NCI-H1694 treated with DMSO at 0.1 percent for 48 hours (cell line): ENCODE results near the gene CFAP77.
"Not testable (repeated sequence)": the region's sequence is repeated elsewhere in the genome, so short reads cannot be mapped to it uniquely, and the experiment has no call there.

Experiments used
- DNase-seq: peaks from one replicate; lab custom pipeline; 2025; lab: John Stamatoyannopoulos, UW

CFAP77 gene

DNA sequence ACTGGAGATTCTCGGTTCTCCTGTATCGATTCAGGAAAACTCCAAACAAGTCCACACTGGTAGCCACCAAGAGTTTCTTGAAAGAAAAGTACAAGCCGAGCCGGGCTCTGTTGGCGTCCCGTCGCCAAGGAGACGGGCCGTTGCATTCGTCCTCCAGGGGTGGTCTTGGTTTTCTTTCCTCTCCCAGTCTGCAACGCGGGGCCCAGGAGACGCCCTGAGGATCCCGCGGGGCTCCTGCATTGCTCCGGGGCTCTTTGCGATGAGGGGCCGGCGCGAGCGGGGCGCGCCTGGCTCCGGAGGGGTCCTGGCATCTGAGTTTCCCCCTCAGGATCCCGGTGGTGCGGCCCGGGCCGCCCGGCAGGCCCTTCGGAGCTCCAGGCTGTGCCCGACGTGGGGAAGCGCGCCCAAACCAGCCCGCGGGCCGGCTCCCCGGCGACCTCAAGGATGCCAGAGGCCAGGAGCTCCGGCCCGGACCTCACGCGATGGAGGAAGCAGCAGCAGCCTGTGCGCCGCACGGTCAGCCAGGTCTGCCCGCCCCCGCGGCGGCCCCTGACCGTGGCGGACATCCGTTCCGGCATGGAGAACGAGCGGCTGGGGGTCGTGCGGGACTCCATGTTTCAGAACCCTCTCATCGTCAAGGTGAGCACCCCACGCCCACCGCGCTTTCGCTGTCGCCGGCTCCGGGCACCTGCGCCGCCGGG, at the start of gene CFAP77:
Gene CFAP77, plus strand, starts transcription at position 384 of the 701 bp plus-strand sequence. Its CDS starts 61 bp downstream, at position 445.
- DNase-seq: no peak

DNA sequence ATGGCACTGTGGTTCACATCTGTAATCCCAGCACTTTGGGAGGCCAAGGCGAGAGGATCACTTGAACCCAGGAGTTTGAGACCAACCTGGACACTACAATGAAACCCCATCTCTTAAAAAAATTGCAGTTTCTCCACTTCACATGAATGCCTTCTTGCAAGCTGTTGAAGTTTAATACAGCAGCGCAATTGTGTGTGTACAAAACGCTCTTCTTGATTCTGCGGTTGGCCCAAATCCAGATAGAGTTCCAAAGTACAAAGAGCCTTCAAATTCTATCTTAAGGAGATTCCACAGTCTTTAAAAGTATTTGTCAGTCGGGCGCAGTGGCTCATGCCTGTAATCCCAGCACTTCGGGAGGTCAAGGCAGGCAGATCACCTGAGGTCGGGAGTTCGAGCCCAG, 45.9 kb upstream of the CFAP77 start:
- no peak for DNase-seq

DNA sequence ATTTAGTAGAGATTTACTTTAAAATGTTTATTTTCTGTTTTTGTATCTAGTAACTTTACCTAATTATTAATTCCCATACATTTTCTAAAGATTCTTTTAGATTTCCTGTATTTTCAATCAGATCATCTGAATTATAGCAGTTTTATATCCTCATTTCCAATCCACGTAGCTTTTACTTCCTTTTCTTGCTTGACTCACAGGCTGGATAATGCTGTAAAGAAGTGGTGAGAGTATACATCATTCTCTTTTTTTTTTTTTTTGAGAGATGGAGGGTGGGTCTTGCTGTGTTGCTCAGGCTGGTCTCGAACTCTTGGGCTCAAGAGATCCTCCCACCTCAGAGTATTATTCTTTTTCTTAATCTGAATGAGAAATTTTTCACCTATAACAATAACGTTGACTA, 44.0 kb upstream of the CFAP77 start:
- DNase-seq: no peak

DNA sequence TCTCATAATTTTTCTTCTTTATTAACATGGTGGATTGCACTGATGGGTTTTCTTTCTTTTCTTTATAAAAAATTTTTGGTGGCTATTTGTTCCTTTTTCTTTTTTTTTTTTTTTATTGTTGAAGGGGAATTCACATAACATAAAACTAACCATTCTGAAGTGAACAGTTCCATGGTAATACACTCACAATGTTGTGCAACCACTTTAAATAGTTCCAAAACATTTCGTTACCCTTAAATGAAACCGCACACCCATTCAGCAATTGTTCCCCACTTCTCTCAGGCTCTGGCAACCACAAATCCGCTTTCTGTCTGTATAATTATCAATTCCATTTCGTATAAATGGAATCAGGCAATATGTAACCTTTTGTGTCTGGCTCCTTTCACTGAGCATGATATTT, 43.5 kb upstream of the CFAP77 start:
- no peak for DNase-seq

DNA sequence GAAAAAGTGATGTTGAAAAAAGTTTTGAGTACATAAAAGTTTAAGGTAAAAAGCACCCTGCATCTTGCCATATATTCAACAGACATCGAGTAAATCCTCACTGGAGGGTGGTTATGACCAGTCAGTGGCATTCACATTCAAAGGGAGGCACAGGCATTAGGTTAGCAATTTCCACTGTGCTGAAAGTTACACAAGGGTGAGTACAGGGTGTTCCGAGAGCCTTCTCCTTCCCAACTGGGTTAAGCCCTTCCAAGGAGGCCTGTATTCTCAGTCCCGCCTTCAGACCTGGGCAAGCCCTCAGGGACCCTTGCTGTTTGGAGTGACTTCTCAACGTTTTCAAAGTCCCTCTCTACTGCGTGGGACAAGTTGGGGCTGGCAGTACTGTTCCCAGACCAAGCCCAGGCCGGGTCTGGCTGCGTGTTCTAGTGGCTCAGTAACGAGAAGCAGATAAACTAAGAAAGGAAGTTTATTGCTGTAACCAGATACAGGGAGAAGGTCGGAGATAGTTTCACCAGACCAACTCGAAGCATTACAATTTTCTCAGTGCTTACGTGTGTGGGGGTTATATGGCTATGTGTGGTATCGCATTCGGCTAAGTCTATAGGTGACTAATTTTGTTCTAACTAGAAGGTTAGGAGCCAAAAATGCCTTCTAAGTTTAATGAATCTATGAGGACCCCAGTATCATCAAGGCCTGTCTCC, 42.2 kb upstream of the CFAP77 start:
- no peak for DNase-seq

DNA sequence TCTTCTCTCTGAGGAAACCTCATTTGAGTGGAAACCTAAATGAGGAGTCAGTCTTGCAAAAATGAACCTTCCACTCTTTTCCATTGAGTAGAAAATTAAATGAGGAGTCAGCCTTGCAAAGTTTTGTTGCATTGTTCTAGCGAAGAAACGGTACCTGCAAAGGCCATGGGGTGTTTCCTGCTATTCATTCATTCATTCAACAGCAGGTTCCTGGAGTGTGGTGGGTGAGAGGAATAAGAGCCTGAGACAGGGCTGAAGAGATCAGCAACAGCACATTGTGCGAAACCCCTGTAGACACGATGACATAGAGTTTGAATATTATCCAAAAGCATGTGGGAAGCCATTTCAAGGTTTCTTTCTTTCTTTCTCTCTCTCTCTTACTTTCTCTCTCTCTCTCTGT, 40.6 kb upstream of the CFAP77 start:
- no peak for DNase-seq

DNA sequence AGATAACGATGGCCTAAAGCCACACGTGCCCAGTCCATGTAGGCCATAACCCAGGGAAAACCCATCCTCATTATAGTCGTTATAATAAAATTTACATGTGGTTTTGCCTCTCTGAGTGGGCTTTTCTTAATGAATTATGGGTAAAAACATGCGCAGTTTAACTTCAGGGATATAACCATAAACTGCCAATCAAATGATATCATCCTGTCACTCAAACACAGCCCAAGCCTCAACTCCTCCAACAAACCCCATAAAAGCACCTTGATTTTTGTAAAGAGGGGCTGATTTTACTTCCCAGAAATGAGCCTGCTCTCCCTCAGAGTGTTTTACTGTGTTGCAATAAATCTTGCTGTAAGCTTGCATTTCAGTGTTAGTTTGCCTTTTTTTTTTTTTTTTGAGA, 39.4 kb upstream of the CFAP77 start:
- no peak for DNase-seq

DNA sequence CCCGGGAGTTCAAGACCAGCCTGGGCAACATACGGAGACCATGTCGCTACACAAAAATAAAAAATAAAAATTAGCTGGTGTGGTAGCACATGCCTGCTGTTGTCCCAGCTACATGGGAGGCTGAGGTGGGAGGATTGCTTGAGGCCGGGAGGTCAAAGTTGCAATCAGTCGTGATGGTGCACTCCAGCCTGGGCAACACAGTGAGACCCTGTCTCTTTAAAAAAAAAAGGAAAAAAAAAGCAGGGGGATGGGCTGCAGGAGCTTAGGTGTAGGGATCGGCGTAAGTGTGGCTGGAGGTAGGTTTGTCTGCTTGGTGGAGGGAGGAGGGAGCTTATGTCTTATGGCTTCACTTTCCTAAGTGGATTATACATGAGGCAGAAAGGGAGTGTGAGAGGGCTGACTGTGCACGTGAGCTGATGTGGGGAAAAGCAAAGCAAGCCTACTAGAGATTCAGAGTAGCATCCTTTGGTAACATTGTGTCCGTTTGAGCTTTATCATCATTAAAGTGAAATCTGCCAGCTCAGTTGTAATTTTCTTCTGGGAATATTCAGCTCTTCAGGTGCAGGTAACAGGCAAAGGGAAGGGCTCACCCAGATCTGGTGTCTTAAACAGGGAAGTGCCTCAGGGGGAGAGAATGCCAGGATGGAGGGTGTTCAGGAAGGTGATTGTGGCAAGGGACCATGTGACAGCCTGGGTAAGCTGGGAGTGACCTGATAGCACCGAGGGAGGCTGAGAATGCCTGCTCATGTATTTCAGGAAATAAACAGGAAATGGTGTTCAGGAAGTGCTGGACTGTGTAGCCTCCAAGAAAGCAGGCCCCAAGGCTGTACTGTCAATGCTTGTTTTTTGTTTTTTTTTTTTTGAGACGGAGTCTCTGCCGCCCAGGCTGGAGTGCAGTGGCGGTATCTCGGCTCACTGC, 37.6 kb upstream of the CFAP77 start:
- DNase-seq: no peak

DNA sequence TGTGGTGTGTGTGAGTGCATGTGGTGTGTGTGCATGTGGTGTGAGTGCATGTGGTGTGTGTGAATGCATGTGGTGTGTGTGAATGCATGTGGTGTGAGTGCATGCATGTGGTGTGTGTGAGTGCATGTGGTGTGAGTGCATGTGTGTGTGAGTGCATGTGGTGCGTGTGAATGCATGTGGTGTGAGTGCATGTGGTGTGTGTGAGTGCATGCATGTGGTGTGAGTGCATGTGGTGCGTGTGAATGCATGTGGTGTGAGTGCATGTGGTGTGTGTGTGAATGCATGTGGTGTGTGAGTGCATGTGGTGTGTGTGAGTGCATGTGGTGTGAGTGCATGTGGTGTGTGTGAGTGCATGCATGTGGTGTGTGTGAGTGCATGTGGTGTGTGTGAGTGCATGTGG, 32.2 kb upstream of the CFAP77 start:
- not testable (repeated sequence) for DNase-seq

DNA sequence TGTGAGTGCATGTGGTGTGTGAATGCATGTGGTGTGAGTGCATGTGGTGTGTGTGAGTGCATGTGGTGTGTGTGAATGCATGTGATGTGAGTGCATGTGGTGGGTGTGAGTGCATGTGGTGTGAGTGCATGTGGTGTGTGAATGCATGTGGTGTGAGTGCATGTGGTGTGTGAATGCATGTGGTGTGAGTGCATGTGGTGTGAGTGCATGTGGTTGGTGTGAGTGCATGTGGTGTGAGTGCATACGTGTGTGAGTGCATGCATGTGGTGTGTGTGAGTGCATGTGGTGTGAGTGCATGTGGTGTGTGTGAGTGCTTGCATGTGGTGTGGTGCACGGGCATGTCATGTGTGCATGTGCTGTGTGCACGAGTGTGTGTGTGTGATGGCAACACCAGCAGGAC, 31.6 kb upstream of the CFAP77 start:
- DNase-seq: not testable (repeated sequence)

DNA sequence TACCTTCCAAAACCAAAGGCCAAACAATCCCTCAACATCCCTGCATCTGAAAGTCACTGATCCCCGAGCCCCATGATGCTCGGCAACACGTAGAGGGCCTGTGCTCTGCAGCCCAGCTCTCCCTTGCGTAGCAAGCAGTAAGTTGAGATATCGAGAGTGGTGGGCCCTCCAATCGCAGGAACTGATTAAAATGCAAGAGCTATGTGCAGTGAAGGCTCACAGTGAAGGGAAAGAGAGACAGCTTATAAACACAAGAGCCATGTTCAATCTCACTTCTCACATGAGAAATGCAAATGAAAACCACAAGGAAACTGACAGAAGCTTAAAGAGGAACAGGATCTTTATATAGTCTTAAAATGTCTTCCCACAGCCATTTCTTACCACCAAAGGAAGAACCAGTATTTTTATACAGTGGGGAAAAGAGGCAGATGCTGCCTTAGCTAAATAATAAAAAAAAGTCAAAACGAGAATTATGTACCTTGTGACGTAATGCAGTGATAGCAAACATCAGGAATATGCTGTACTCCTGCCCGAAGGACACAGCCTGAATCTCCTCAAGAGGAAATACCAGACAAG, 28.0 kb upstream of the CFAP77 start:
- no peak for DNase-seq

DNA sequence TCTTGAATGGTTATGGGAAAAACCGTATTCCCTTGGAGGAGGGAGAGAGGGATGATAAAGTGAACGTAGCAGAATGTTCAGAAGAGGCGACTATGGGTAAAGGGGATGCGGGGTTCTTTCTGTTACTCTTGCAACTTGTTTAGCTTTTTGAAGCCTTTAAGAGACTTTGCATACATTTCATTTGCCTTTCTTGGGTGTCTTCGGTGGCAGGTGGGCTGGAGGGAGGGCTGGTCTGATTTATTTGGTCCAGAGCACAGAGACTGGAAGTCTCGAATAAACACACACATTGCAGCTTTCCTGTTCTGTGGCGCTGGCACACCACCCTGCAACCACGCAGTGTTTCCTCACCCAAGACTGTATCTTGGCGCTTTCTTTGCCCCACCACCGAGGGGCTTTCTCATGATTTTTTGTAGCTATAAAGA, 26.5 kb upstream of the CFAP77 start:
- DNase-seq: no peak

DNA sequence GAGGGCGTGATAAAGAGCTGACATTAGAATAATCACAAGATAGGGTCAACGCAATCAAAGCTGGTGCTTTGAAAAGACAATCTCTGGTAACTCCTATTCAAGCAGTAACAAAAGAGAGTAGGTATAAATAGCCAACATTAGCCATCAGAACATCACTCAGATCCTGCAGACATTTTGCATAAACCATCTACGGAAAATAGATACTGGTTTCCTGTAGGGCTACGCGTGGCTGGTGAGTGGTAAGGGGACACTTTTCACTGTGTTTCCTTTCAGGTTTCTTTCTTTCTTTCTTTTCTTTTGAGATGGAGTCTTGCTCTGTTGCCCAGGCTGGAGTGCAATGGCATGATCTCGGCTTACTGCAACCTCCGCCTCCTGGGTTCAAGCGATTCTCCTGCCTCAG, 25.6 kb upstream of the CFAP77 start:
- no peak for DNase-seq

DNA sequence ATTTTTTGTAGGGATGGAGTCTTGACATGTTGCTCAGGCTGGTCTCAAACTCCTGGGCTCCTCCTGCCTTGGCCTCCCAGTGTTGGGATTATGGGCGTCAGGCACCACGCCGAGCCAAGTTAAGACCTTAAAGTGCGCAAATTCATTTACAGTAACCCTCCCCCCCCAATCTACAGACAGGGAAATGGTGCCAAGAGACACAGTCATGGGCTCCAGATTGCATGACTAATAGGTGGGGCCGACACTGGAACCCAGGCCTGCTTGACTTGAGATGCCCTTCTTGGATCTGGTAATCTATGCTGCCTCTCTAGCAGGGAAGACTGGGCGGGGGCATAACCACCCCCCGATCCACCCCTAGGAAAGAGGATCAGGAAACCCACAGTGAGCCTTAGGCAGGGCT, 22.9 kb upstream of the CFAP77 start:
- no peak for DNase-seq

DNA sequence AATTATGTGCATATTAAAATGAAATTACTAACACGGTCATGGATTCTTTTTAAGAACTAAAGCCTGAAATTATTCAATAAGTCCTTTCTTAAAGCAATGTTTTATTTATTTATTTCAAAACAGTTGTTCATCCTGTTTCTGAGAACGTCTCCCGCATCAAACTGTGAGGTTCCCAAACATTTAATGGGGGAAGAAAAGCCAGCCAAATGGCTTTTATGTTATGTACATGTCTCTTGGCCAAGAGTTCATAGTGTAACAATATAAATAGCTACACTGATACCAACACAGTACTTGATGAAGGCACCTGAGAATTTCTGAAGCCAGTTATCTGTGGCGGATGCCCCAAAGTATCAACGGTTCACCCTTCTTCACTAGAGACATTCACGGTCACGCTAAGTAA, 19.0 kb upstream of the CFAP77 start:
- no peak for DNase-seq

DNA sequence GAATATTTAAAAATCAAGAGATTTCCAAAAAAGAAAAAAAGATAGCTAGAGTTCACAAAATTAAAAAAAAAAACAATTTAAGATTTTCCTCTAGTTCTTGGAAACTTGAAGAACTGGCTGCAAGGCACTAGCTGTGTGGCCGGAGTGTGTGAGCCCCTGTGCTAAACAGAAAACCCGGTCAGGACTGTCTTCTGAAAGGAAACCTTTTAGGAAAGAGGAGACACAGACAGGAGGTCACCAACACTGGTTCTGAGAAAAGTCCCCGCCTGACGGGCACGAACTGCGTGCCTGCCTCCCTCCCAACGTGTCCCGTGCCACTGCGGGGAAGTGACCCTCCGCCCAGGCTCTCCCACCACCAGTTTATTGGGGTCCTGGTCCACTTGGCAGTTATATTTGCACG, 18.6 kb upstream of the CFAP77 start:
- DNase-seq: no peak

DNA sequence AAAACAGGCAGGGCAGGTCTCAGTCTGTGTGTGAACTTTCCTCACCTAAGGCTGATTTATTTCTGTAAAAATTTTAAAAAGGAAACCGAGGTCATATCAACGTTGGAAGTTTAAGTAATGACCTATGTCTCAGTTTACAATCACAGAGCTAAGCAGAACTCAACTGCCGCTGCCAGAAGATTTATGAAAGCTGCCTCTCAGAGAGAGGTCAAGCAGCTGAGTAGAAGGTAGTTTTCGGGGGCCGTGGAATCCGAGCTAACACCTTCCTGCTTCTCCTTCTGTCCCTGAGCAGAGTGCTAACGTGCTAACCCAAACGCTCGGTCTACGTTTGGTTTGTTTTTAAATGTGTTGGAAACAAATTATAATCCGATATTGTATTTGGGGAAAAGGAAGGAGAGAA, 14.5 kb upstream of the CFAP77 start:
- no peak for DNase-seq

DNA sequence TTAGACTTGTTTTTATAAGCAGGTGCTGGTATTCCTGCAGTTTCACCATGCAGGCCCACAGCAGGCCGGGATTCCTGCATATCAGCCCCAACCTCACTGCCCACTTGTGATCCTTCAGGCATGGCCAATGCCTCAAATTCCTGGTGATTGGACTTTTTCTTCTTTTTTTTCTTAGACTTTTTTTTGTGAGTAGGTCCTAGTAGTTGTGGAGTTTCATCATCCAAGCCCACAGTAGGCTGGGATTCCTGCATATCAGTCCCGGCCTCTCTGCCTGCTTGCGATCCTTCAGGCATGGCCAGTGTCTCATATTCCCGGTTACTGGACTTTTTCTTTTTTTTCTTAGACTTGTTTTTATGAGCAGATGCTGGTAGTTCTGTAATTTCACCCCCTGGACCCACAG, 8.2 kb upstream of the CFAP77 start:
- DNase-seq: no peak

DNA sequence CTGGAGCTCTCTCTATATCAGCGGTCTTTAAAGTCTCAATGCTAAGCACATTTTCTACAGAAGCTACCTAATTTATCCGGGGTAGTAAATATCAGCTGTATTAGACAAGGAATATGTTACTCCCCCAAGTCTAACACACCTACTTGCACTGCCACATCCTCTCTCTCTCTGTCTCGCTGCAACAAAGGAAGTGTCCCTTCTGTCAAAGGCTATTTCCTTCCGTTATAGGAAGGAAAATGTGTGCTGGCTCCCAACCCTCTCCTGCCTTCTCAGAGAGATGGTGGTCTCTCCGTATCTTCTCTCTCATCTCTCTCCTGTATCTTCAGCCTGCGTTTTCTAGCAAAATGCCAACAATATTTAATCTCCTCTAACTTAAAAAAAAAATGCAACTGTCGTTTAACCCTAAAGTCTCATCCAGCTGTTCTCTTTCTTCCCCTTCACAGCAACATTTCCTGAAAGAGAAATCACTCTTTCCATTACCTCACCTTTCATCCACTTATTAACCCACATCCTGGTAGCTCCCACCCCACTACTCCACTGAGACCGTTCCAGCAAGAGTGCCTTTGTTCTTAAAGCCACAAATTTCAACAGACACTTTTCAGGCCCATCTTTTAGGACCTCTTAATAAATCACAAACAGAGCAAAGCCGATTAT, 5.7 kb upstream of the CFAP77 start:
- DNase-seq: no peak

DNA sequence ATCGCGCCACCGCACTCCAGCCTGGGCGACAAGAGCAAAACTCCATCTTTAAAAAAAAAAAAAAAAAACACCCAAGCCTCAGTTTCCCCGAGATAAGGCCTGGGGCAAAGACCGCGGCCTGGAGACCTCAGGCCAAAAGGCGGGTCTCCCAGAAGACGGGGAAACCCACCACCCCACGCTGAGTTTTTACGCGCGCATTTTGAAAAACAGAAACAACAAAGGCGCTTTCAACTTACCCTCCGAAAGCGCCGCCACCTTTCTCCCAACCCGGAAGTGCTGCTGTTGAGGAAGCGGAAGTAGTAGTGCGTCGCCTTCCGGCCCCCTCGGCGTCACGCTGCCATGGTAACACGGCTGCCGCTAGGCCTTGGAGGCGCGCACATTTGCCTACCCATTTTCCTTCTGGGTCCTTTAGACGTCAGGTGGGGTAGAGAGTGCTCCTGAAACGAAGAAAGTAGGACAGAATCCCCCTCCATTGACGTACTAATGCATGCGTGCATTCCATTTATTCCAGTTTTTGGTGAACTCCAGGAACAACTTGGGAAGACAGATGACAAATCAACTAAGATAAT, 3.4 kb upstream of the CFAP77 start, which contains the start of gene TTF1:
Gene TTF1, minus strand, starts transcription at position 287 of the 569 bp plus-strand sequence. CDS start 4,019 bp downstream, outside the sequence.
- peak; percentile 70 for DNase-seq

DNA sequence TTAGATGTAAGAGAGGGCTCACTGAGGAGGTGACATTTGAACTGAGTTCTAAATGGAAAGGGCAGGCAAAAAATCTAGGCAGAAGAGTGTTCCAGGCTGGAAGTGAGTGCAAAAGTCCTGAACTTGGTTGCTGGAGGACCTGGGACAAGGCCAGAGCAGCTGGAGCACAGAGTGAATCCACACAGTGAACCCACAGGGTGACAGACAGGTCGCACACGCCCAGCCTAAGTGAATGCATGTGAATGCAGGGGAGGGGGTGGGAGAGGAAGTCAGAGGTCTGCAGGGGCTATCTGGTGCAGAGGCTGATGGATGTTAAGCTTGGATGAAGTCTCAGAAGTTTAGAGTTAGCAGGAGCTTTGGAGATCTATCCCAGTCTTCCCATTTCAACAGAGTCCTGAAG, 2.8 kb upstream of the CFAP77 start:
- no peak for DNase-seq
